Measurements from ENCODE around the gene CD2BP2. TPM values are rescaled to one million over a fixed set of nuclear protein-coding genes. Genes with fewer than 3 reads are reported as not detected.

CD2BP2 gene
- total and polyA plus RNA-seq, 2 of the 13 experiments (the other 11 are each of a cell fraction or from before 2014, with no cell fraction given): 24.9 to 54.6 TPM

GRCh38 chr16:30355144-30355953, at the start of gene CD2BP2 (continued):
- TF ChIP-seq ATF5 (CRISPR knock-in tag; IDR thresholded peaks at IDR 0.05; ENCODE audit: low read depth) (peak; percentile 69; the same call in 1 of the 2 replicates), MIXL1 (CRISPR knock-in tag; IDR thresholded peaks at IDR 0.05) (peak; percentile 62; the same call in 1 of the 2 replicates), PITX1 (CRISPR knock-in tag; IDR thresholded peaks at IDR 0.05) (peak; percentile 51; the same call in 1 of the 2 replicates), ZNF574 (CRISPR knock-in tag; IDR thresholded peaks at IDR 0.05) (peak; percentile 96), ZNF619 (CRISPR knock-in tag; IDR thresholded peaks at IDR 0.05) (no peak), GPBP1L1 (CRISPR knock-in tag; IDR thresholded peaks at IDR 0.05) (no peak), NFE2L1 (CRISPR knock-in tag; IDR thresholded peaks at IDR 0.05; ENCODE audit: borderline replicate concordance) (no peak), ZNF24 (IDR thresholded peaks at IDR 0.05) (0 out of 2 replicates have a peak, but pooled peaks have one; percentile 17), MXD1 (CRISPR knock-in tag; IDR thresholded peaks at IDR 0.05) (no peak; the same call in 1 of the 2 replicates), GLI4 (CRISPR knock-in tag; IDR thresholded peaks at IDR 0.05; ENCODE audit: borderline replicate concordance) (peak; percentile 19; the same call in 1 of the 2 replicates), ZNF546 (CRISPR knock-in tag; conservative IDR thresholded peaks at IDR 0.05) (0 out of 2 replicates have a peak, but pooled peaks have one; percentile 12), CBX1 (IDR thresholded peaks at IDR 0.05; ENCODE audit: low read depth) (peak; percentile 52), SMAD1 (CRISPR knock-in tag; IDR thresholded peaks at IDR 0.05; ENCODE audit: borderline replicate concordance, low read depth) (no peak; the same call in 1 of the 2 replicates), MAZ (IDR thresholded peaks at IDR 0.05; ENCODE audit: borderline replicate concordance, low read depth, low read length) (0 out of 2 replicates have a peak, but pooled peaks have one; percentile 10), MAZ (CRISPR knock-in tag; IDR thresholded peaks at IDR 0.05; ENCODE audit: low read depth) (peak; percentile 69; the same call in 1 of the 2 replicates), ZNF678 (CRISPR knock-in tag; IDR thresholded peaks at IDR 0.05) (peak; percentile 31), BCL3 (CRISPR knock-in tag; IDR thresholded peaks at IDR 0.05) (no peak), ZNF589 (CRISPR knock-in tag; conservative IDR thresholded peaks at IDR 0.05) (no peak), RFX3 (CRISPR knock-in tag; IDR thresholded peaks at IDR 0.05) (0 out of 2 replicates have a peak, but pooled peaks have one; percentile 33), YEATS4 (CRISPR knock-in tag; IDR thresholded peaks at IDR 0.05; ENCODE audit: borderline replicate concordance) (peak; percentile 84; the same call in 1 of the 2 replicates), KLF16 (CRISPR knock-in tag; IDR thresholded peaks at IDR 0.05) (no peak; a peak in 2 of 4 replicates), MAX (IDR thresholded peaks at IDR 0.05) (peak; percentile 93)
